Mucosa of descending colon (tissue), 3 donors: Measurements from ENCODE around the gene METAP1D. TPM values are rescaled to one million over a fixed set of nuclear protein-coding genes. Genes with fewer than 3 reads are reported as not detected.

Experiments
- ATAC-seq: fragments of 200-7000 bp; cut with Tn5 transposase; one replicate; pipeline ENCODE4 v1.9.1; 2020; ENCODE audit warnings: mild to moderate bottlenecking, moderate library complexity
- DNase-seq, 3 donors: peaks; one replicate each; pipeline ENCODE4 v3.0.0-alpha.2; 2020
- H3K36me3 ChIP-seq: fragments of 200-600 bp; one replicate; pipeline ENCODE4 v1.8.0; 2021; ENCODE audit warnings: low read depth, mild to moderate bottlenecking
- H3K4me1 ChIP-seq: fragments of 200-600 bp; one replicate; pipeline ENCODE4 v1.8.0; 2021; ENCODE audit warnings: low read depth, mild to moderate bottlenecking
- H3K4me3 ChIP-seq: fragments of 200-600 bp; one replicate; pipeline ENCODE4 v1.8.0; 2021; ENCODE audit warnings: mild to moderate bottlenecking
- H3K9me3 ChIP-seq: fragments of 200-600 bp; one replicate; pipeline ENCODE4 v1.8.0; 2021; ENCODE audit warnings: mild to moderate bottlenecking
- intact Hi-C, 2 donors: fragments of 100-400 bp; cut with DNase I in 1 of 2; cut with micrococcal nuclease in 1 of 2; formaldehyde crosslinking; loops; one replicate each; pipeline versions ENCODE4 v1.11.0 to v1.11.1; 2022; cut with DNase I, micrococcal nuclease
- total RNA-seq, 3 donors: library from RNA; stranded (reverse); fragmentation: NEBNext Ultra II Directional in 2 of 3; extraction: Animal tissue kit (Norgen Biotek cat#: 25700) in 2 of 3; gene quantifications; one replicate each; pipeline versions ENCODE4 v1.2.1 to v1.2.4, GENCODE V29; 2021 to 2023
- TF ChIP-seq, protein P1 (sequence below): fragments of 200-600 bp; IDR thresholded peaks from one replicate; pipeline ENCODE4 v1.8.0; 2022; ENCODE audit warnings: antibody characterized with exemption, mild to moderate bottlenecking
- donor health status: DM: no; HTN: no; CAD: no; lungs with moderate emphysema.
- donor health status: DM: no; HTN: no; CAD: no.
- donor health status: DM: no; HTN: yes; CAD: no.

The METAP1D gene
- total RNA-seq, 3 donors from 2014 or later: 5.5 to 10.4 (median 6.7) TPM

DNA sequence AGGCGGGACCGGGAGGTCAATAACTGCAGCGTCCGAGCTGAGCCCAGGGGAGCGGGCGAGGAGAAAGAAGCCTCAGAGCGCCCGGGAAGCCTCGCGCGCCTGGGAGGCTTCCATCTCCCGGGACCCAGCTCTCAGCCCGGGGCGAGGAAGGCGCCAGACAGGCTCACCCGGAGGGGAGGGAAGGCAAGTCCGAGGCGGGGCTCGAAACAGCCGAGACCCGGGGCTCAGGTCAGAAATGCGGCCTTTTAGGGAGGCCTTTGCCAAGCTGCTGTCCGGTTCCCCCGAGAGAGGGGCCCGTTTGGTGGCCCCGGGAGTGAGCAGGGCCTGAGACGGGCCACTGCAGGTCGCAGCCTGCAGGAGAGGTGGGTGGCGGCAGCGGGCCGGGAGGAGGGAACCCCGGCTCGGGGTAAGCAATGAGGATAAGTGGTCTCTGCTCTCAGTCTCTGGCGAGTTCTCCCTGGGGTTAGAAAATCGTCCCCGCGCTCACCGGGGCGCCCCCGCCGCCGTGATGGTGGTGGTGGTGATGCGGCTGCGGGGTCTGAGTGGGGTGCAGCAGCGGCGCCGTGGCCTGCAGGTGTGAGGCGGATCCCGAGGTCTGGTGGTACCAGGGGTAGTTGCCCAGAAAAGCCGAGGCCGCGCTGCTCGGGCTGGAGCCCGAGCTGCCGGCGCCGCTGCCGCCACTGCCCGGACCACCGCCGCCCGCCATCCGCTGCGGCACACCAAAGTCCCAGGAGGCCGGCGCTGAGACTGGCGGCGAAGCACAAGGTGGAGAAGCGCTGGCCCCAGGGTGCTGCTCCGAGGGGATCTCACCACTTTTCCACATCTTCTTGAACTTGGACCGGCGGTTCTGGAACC lies 100.6 kb downstream of the METAP1D start:
- no peak overlapping the region for H3K4me3 ChIP-seq
- intact Hi-C loops: no loop called here
- ATAC-seq: no peak
- no peaks in the 10 kb centered on the region for H3K9me3 ChIP-seq
- peak in 1 of 3 donors; percentile 26 for DNase-seq
- H3K4me1 ChIP-seq: peaks cover 59% of the 10 kb centered on the region
- TF ChIP-seq, protein P1, sequence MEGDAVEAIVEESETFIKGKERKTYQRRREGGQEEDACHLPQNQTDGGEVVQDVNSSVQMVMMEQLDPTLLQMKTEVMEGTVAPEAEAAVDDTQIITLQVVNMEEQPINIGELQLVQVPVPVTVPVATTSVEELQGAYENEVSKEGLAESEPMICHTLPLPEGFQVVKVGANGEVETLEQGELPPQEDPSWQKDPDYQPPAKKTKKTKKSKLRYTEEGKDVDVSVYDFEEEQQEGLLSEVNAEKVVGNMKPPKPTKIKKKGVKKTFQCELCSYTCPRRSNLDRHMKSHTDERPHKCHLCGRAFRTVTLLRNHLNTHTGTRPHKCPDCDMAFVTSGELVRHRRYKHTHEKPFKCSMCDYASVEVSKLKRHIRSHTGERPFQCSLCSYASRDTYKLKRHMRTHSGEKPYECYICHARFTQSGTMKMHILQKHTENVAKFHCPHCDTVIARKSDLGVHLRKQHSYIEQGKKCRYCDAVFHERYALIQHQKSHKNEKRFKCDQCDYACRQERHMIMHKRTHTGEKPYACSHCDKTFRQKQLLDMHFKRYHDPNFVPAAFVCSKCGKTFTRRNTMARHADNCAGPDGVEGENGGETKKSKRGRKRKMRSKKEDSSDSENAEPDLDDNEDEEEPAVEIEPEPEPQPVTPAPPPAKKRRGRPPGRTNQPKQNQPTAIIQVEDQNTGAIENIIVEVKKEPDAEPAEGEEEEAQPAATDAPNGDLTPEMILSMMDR: no peak
- H3K36me3 ChIP-seq: no peaks in the 10 kb centered on the region

DNA sequence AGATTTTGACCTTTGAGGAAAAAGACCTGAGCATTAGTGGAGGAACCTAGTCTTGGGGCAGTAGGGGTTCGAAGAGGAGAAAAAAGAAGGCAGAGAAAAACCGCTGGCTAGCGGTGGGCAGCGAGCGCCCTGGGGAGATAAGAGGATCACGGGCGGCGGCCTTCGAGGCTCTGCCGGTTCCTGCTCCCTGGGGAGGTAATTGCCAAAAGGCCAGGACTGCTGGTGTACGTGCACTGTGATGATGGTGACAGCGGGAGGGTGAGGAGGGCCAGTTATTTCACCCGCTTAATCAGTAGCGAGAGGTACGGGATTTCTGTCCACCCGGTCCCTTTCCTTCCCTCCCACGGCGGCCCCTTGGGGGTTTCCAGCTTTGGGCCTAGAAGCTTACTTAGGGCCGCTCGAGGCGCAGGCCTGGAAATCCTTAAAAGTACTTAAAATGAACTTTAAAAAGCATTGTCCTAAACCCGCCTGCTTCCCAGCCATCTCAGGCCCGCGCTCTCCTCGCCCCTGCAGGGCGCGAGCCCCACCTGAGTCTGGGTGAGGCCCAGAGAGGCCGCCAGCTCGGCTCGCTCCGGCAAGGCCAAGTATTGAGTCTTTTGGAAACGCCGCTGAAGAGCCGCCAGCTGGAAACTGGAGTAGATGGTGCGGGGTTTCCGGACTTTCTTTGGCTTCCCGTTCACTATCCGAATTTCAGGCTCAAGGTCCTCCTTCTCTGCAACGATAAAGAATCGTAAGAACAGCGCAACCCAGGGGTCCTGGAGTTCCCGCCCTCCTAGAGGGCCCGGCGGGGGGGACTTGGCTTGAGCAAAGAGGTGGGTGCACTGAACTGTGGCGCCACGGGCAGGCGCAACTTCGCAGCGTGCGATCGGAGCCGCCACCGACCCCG lies 101.4 kb downstream of the METAP1D start:
- peak in 1 of 3 donors; percentile 28 for DNase-seq
- TF ChIP-seq, protein P1: no peak
- Histone ChIP-seq H3K4me3 (no peak overlapping the region), H3K36me3 (no peaks in the 10 kb centered on the region), H3K4me1 (peaks cover 55% of the 10 kb centered on the region), H3K9me3 (no peaks in the 10 kb centered on the region)
- intact Hi-C loops: no loop called here
- ATAC-seq: no peak

DNA sequence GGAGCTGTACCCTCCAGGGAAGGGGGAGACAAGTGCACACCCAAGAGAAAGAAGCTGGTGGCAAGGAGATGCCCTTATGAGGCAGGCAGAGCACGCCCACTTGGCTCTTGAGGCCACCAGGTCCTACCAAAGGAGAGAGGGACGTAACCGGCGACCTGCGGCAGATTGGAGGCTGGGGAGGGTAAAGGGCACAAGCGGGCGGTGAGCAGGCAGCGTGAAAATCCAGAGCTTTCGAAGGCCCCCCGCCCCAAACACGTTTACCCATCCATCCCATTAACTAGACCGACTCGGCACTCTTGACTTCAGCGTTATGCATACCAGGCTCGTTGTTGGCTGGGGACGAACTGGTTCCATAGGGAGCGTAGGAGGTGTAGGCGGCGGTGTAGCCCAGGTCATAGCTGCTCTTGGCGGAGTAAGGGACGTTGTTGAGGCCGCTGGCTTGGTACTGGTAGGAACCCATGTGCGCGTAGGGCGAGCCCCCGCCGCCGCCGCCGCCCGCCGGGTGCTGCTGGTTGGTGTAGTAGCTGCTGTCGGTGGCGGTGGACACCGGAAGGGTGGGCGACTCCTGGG lies 102.2 kb downstream of the METAP1D start:
- DNase-seq: peak in 1 of 3 donors; percentile 50
- H3K36me3 ChIP-seq: no peaks in the 10 kb centered on the region
- no peaks in the 10 kb centered on the region for H3K9me3 ChIP-seq
- intact Hi-C loops: no loop called here
- peak; percentile 32 for ATAC-seq
- H3K4me1 ChIP-seq: peaks cover 54% of the 10 kb centered on the region
- TF ChIP-seq, protein P1: no peak
- H3K4me3 ChIP-seq: no peak overlapping the region

- TF ChIP-seq, protein P1: no peak
- Histone ChIP-seq H3K9me3 (no peaks in the 10 kb centered on the region), H3K36me3 (no peaks in the 10 kb centered on the region), H3K4me3 (no peak within 1 kb of the TSS), H3K4me1 (peaks cover 52% of the 10 kb centered on the region)
- peak; percentile 82 for ATAC-seq
- DNase-seq: peak; percentile 88 to 90 (median 89)
- intact Hi-C loops: no loop called here
Measured at GRCh38 chr2:172102391-172103359, 102.9 kb downstream of the METAP1D start, which contains the start of gene DLX2. TSS of gene DLX2 (minus strand) at chr2:172102900. CDS start at chr2:172102538, 362 bp downstream.
